Skeletal muscle satellite cell (primary cell): ENCODE data around the gene NAALAD2. TPM values are rescaled to one million over a fixed set of nuclear protein-coding genes. Genes with fewer than 3 reads are reported as not detected.

ENCODE experiments used
- small RNA-seq: library from RNA; depleted of rRNA; stranded (forward); fragments of <200 nt; gene quantifications from one replicate; pipeline ENCODE3, GENCODE V24; 2012

The NAALAD2 gene

Small RNAs within 50 kb of the gene (small RNA-seq; reads per million reads assigned to genes)
- gene RF00275 = not detected
